Hematopoietic multipotent progenitor cell treated with erythropoietin and hydrocortisone succinate and interleukin-3 and kit ligand, for 15 days (in vitro differentiated cells): ENCODE measurements around the gene TELO2.

Experiments used
- DNase-seq: peaks from one replicate; pipeline ENCODE4 v3.0.0-alpha.2; 2015; ENCODE audit warnings: low spot score

Gene TELO2

DNA sequence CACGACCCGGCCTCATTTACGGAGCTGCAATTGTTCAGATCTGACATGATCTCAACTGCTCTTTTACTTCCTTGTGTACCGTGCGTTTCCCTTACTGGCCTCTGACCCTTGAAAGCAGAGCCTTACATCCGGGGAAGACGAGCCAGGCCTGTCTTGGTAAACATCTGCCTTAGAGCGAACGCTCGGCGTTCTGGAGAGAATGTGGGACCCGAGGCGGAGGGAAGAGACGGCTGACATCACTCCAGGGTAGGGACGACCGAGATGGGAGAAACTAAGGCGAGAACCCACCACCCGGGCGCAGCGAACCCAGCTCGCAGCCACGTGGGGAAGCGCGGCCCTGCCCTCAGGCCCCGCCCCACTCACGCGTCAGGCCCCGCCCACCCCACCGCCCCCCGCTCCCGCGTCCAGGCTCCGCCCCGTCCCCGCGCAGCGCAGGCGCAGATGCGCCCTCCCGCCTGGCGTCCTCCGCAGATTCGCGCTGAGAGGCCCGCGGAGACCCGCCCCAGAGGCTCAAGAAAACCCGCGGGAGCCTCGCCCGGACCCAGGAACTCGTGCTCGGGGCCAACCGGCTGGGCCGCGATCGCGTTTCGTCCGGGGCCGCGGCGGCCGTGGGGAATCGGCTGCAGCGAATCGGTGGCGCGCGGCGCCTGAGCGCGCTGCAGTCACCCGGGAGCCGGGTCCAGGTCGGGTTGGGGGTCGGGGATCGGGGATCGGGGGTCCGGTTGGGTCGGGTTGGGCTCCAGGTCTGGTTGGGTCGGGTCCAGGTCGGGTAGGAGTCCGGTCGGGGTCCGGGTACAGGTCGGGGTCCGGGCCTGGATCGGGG lies at the start of gene TELO2:
TELO2 (plus strand) TSS at position 438 of the 823 bp plus-strand sequence. CDS start 922 bp downstream, outside the sequence.
- peak; percentile 87 for DNase-seq

DNA sequence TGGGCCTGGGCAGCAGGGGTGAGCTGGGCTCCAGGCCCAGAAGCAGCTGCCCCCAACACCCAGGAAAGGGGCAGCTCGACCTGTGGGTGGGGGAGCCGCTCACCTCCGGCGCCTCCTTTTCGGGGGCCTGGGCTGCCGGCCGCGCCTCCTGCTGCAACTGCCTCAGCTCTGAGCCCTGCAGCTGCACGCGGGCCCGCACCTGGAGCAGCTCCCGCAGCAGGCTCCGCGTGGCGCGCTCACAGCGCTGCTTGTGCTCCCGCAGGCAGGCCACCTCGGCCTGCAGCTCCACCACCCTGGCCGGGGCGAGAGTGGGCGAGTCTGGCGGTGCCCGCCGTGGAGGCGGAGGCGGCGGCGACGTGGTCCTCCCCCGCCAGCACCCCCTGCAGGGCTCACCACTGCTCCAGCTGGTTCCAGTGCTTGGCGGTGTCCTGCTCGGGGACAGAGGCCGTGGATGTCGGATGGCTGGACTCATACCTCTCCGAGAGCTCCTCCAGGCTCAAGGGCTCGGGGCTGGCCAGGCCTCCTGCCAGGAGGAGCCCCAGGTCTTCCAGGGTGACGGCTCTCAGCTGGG lies 49.7 kb upstream of the TELO2 start:
- DNase-seq, result no peak

DNA sequence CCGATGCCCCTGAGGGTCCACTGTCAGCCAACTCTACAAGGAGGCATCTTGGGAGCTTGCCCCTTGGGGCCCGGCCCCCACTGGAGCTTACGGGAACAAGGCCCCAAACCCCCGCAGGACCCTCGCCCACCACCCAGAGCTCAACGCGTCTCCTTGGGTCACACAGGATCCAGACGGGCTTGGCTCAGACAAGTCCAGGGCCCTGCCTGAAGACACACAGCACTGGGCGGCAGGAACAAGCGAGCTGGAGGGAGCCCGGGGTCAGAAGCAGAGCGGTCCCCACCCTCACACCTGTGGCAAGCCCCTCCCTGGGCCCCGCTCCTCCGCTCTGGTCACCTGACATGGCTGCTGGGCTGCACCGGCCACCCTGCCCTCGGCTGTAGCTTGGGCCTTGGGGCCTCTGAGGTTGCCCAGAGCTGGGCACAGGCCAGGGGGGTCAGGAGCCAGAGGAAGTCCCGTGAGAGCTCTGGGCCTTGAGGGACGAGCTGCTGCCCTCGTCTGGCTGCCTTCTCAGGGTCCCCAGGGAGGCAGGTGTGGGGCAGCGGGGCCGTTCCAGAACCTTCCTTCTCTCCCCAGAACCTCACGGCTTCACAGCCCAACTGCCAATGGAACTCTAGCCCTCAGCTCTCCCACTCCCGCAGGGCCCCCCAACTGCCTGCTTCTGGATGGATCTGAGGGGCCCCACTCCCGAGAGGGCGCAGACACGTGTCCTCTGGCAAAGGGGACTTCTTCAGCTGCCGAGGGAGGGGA lies 49.0 kb upstream of the TELO2 start, which contains the start of gene CCDC154:
CCDC154 (minus strand) TSS at position 577 of the 750 bp plus-strand sequence; CDS start at position 343, 234 bp downstream.
- no peak for DNase-seq

DNA sequence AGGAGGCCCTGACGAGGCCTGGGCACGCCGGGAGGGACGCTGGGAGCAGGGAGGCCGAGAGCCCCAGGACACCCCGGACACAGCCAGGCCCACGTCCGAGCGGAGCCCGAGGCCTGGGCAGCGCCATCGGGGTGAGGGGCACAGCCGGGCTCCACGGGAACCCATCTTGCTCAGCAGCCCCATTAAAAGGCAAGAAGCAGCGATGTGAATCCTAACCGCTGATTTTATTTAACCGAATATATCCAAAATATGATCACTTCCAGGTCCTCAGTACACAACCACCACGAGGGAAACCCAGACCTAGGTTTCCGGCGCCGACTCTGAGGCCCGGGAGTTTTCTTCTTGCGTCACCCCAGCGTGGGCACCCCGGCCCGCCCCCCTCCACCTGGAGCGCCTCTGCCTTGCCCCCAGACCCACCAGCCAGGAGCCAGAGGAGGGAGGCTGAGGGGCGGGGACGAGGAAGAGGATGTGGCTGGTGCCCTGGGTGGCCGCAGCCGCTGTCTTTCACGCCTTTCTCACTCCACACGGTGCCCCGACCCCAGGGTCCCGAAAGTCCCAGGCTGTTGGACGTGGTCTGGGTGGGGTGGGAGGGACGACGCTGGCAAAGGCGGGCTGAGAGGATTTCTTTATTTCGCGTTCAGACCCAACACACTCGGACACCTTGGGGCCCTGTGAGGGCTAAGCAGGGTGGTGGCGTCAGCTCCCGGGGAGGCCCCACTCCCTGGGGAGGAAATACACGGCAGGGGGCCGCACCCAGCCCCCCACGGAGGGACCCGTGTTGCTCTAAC lies 48.2 kb upstream of the TELO2 start:
- DNase-seq, result no peak

DNA sequence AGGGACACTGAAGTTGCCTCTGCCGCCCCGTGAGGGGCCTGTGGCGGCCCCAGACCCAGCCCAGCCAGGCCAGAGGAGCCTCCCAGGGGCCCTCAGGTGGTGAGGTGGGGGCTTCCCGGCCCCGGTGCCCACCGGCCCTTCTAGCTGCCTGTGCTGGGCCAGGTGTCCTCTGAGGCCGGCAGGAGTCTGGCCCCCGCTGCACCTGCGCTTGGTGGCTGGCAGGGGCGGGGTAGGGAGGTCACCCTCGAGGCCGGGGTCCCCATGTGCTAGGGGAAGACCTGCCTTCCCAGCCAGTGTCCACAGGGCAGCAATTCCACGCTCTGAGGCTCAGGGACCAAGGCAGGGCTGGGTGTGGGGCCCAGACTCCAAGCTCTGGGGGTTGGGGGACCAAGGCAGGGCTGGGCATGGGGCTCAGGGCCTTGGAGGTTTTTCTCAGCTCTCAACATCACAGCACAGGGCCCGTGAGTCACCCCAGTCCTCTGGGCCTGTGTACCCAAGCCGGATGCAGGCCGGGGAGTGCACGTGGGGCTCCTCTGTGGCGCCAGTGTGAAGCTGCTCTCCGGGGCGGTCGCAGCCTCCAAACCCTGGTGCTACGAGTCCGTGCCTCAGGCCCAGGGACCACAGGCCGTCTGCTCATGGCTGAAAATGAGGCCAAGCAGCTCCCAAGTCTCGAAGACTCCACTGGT lies 47.5 kb upstream of the TELO2 start:
- DNase-seq, result no peak

DNA sequence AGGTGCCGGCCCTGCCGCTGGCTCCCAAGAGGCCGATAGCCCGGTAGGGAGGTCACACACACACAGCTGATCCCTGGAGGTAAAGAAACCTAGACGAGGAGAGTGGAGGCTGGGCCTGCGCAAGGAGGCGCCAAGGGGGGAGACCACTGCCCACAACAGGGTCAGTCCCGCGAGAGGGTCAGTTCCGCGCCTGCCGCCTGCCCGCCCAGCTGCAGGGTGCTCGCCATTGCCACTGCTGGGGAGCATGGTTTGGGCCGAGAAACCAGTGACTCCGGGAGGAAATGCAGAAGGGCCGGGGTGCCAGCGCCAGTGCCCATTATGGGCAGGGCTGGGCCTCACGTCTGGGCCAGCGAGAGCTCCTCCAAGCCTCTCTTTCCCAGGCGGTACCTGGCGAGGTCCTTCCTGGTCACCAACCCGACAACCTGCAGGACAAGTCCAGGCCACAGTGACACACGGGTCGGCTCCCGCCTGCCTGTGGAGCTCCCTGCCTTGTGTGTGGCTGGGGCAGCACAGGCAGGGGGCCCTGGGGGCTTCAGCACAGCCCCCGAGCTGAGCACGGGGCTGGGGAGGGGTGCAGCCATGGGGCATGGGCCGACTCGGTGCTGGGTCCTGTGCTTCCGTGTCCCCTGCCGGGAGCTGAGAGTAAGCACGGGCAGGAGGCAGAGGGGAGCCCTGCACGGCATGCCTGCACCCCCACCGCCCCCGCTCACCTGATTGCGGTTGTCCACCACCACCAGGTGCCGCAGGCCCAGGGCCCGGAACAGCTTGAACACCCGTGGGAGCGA lies 46.7 kb upstream of the TELO2 start:
- DNase-seq, result no peak

DNA sequence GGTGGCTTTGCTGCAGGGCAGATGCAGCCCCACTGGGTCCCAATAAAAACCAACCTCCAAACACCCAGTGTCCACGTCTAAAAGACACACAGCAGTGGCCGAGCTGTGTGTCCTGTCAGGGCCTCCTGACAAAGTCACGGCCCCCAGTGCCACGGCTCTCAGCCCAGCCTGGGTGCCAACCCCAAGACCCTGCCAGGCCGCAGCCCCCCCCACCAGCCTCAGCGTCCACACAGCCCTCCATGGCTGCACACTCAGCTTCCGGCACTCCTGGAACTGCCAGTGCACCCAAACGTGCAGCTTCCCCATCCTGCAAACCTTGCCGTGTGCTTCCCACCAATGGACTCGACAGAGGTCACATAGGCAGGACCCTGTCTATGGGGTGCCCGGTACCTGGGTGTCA lies 45.2 kb upstream of the TELO2 start:
- DNase-seq, result no peak

DNA sequence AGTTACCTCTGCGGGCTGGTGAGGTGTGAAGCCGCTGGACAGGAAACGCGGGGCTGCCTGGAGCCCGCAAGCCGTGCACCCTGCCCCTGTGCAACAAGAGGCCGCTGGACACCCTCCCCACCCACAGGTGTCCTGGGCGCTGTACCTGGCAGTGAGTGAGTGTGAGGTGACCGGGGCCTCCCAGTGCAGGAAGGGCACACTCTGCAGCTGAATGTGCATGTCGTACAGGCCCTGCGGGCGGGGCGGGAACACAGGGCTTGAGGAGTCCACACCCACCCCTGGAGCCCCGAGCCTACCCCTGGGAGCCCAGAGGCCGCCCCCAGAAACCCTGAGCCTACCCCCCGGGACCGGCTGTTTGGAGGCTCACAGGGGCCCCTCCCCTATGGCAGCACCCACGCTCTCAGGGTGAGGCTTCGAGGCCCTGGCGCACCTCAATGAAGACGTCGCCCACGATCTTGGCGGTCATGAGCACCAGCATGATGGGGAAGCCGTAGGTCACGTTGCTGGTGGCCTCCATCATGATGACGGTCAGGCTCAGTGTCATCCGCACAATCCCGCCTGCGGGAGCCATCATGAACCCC lies 44.5 kb upstream of the TELO2 start:
- no peak for DNase-seq

DNA sequence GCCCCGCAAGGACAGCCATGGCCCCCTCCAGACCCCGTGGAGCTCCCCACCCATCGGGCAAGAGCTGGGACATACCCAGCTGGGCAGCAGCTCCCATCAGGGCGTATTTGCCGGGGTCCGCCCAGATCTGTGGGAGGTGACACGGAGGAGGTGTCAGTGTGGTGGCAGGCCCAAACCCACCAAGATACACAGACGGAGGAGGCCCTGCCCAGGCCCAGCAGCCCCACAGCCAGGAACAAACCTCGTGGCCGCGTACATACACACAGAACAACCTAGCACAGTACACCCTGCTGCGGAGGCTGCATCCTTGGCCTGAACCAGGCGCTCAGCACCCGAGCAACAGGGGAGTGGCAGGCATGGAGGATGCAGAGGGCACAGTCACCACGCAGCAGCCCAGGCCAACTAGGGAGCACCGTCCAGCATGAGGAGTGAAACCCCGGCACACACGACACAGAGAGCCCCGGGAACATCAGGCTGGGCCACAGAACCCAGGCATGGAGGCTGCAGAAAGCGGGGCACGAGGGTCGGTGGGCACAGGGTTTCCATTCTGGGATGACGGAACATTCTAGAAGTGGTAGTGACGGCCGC lies 43.9 kb upstream of the TELO2 start:
- no peak for DNase-seq

DNA sequence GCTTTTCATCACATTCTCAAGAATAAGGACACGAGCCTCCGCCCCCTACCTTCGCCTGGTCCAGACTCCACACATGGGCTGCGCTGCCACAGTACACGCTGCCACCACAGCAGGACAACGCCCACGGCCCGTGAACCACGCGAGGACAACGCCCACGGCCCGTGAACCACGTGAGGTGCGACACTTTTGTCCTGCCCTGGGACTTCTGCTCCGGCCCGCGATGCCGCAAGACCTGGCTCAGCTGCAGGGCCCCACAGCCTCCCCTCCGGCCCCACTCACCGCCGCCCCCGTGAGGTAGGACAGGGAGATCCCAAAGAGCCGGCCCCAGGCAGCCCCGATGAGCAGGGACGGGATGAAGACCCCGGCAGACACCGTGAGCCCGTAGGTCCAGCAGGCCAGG lies 42.9 kb upstream of the TELO2 start:
- no peak for DNase-seq

DNA sequence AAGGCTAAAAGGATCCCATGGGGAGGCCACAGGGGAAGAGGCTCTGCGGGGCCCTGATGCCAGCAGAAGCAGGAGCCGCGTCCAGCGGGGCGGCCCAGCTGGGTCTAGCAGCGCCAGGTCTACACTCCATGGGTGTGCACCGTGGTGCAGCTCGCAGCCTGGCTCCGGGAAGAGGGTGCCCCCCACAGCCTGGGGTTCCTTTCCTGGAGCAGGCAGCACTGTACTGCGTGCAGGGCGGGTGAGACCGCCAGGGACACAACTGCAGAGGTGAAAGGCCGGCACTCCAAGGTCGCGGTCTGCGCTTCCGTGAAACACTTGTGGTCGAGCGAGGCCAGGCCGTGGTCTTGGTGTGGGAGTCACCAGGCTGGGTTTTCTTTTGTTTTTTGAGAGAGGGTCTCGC lies 42.3 kb upstream of the TELO2 start:
- no peak for DNase-seq

DNA sequence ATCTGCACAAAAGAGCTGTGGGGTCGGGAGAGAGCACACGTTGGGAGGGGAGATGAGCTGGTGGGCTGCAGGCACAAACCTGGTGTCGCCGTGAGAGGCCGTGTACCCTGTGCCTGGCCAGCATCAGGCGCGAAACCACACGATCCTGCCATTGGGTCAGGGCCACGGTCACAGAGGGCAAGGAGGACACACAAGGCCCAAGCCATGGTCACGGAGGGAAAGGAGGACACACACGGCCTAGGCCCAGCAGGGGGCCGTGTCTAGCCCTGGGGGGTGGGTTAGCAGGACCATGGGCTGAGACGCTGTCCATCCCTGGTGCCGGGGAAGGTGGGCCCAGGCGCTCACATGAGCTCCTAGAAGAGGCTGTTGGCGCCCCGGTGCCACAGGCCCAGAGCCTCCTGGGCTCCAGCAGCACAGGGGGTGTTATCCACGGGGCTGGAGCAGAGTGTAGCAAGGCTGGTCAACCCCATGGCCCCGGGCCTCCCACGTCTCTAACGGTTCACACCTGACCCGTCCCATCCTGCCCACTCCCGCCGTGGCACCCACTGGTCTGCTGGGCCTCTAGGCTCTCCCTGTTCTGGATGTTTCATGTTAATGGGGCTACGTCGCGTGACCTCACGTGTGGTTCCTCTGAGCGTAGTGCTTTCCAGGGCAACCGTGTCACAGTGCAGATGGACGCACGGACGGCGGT lies 41.3 kb upstream of the TELO2 start:
- DNase-seq, result no peak

DNA sequence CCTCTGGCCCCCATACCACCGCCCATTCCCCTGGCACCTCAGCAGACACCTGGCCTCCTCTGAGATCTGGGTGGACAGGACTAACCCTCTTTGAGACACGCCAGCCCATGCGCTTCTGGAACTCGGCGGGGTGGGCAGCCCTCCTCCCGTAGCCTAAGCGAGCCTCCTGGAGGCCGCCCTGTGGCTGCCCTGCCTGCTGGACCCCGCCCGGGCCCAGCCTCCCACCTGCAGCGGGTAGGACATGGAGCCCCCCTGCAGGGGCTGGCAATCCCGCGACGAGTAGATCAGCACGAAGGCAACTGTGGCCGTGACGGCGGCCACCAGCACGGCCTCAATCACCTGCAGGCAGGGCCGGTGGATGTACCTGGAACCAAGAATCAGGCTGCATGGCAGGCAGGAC lies 40.6 kb upstream of the TELO2 start:
- no peak for DNase-seq

DNA sequence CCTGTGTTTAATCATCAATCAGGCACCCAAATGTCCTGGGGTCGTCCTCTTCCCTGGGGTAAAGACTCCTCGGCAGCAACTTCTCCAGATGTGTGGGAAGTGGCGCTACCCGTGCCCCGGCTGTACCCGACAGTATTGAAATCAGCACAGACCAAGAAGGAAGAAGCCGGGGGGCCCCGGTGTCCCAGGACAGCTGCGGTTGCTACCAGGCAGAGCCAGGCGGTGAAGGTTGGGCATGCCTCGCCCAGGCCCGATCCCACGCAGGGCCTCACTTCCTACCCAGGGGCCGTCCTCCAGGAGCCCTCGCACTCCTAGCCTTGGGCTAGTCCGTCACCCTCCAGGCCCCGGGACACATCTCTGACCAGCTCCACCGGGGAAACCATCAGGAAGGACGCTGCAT lies 39.8 kb upstream of the TELO2 start:
- DNase-seq, result no peak

DNA sequence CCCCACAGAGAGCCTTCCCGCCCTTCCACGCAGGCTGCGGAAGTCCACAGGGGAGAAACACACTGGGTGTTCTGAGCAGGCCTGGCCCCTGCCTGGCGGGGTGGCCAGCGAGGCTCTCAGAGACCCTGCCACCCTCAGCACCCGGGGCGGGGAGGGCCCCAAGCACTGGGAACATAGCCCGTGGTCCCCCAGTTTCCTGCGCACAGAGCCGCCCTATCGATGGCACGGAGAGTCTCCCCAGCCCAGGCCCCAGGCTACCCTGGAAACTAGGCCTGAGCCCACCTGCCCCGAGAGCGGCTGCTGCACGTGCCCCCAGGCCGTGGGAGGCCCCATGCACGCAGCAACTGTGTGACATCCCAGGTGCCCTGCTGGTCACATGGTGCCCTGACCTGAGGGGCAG lies 38.6 kb upstream of the TELO2 start:
- no peak for DNase-seq

DNA sequence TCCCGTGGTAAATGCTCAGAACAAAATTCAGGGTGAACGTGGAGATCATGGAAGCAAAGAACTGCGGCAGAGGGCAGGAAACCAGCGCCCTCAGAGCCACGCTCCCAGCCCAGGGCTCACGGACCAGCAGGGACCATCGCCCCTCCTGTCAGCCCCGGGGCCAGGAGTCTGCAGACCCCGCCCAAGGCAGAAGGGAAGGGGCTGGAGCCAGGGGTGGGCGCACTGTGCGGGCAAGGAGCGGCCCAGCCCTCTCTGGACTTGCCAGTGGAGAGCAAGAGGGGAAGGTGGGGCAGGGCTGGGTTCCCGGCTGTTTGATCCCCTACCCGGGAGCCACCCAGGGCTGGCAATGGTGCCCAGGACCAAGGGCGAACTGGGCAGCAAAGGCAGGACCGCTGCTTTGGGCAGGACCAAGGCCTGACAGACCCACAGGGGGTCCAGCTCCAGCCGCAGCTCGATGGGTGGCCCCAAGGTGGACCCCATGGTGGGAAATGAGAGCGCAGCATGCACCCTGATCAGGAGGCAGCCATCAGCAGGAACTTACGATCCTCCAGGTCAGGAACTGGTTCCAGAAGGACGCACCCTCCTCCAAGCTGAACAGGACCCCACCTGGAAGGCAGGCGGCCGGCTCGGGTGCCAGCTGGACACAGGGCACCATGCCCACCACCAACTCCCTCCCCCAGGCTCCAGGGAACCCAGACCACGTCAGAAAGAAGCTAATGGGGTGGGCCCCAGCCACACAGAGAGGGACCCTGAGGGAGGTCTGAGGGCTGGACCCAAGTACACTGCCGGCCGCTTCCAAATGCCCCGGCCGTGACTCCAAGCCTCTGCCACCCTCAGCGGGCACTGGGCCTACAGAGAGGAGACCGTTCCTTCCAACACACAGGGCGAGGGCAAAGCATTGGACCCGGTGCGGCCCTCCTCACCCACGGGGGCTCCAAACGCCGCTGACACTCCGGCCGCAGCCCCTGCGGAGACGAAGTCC lies 37.7 kb upstream of the TELO2 start:
- DNase-seq, result no peak

DNA sequence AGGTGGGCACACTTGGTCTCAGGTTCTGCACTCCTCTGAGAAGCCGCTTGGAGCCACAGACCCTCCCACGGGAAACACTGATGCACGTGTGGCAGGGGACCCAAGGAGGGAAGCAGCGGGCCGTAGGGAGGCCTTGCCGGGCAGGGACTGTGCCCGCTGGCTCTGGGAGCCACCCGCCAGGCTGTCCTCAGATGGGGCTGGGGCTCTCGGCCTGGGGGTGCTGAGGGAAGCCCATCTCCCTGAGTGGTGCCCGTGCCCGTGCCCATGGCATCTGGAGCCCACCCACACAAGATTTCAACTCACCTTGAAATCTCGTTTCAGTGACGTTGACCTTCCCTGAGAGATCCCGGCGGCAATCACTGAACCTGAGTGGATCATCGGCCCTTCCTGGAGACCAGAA lies 36.2 kb upstream of the TELO2 start:
- no peak for DNase-seq
